Measurements from ENCODE around the gene HECA. TPM values are rescaled to one million over a fixed set of nuclear protein-coding genes. Genes with fewer than 3 reads are reported as not detected.

HECA gene
- total RNA-seq, 1 experiment from 2014 or later, result 4.2 TPM

DNA sequence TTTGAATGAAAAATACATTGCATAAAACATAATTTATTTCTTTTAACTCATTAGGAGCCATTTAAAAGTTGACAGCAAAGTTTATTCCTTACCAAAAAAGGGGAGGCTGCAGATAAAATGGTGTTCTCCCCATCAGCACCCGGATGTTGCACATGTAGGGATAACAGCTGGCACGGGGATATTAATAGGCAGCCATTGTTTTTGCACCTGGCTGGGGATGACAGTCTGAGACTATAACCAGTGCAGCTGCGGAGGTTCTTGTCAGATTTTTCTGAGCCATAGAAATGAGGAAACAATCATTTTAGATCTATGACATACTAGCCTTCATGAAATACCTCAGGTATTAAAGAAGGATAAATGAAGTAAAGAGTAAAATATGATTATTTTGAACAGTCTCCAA, 20.1 kb upstream of the HECA start:
- H3K9me3 ChIP-seq (ENCODE audit: low read length), result no peaks in the 10 kb centered on the region
- H3F3A ChIP-seq (ENCODE audit: low read length, unreplicated experiment), result no peaks in the 10 kb centered on the region
- H3K27me3 ChIP-seq (ENCODE audit: low read length), result no peaks in the 10 kb centered on the region
- no peak overlapping the region for H2AFZ ChIP-seq (ENCODE audit: low read length)
- no peak overlapping the region for H3K4me2 ChIP-seq (ENCODE audit: low read length)
- ChIA-PET CTCF (no interaction called here), POLR2A (ENCODE audit: unreplicated experiment) (no interaction called here)
- intact Hi-C loops (cut with micrococcal nuclease), result no loop called here
- no peak overlapping the region for H3K4me3 ChIP-seq (ENCODE audit: low read length)
- H3K79me2 ChIP-seq (ENCODE audit: low read length), result no peaks in the 10 kb centered on the region
- DNase-seq (no peak), ATAC-seq (no peak)
- no peak overlapping the region for H3K9ac ChIP-seq (ENCODE audit: low read length)
- H3K9me2 ChIP-seq (replicated peaks; ENCODE audit: low read length), result no peaks in the 10 kb centered on the region
- TF ChIP-seq EZH2phosphoT487 (IDR thresholded peaks at IDR 0.05; ENCODE audit: borderline replicate concordance, low read length) (no peak), CTCF (conservative IDR thresholded peaks at IDR 0.05; ENCODE audit: low read depth, low read length) (no peak), EZH2 (IDR thresholded peaks at IDR 0.05; ENCODE audit: low read length, unreplicated experiment) (no peak)
- no TSS peak for BruUV-seq (replicated peaks)
- H4K20me1 ChIP-seq (ENCODE audit: low read length), result no peaks in the 10 kb centered on the region
- no peaks in the 10 kb centered on the region for H3K4me1 ChIP-seq (ENCODE audit: insufficient read depth, low read length)
- no peak overlapping the region for H3K27ac ChIP-seq (ENCODE audit: low read length)
- H3K36me3 ChIP-seq (ENCODE audit: low read depth, low read length), result no peaks in the 10 kb centered on the region; the same call in 1 of the 2 replicates

- Histone ChIP-seq H3K4me1 (ENCODE audit: insufficient read depth, low read length) (no peaks in the 10 kb centered on the region), H3K9me2 (replicated peaks; ENCODE audit: low read length) (no peaks in the 10 kb centered on the region), H3K27me3 (ENCODE audit: low read length) (no peaks in the 10 kb centered on the region), H3K79me2 (ENCODE audit: low read length) (no peaks in the 10 kb centered on the region), H3K4me3 (ENCODE audit: low read length) (no peak overlapping the region), H4K20me1 (ENCODE audit: low read length) (no peaks in the 10 kb centered on the region), H3K27ac (ENCODE audit: low read length) (no peak overlapping the region), H3K36me3 (ENCODE audit: low read depth, low read length) (no peaks in the 10 kb centered on the region; the same call in 1 of the 2 replicates), H2AFZ (ENCODE audit: low read length) (no peak overlapping the region), H3K9me3 (ENCODE audit: low read length) (no peaks in the 10 kb centered on the region), H3K9ac (ENCODE audit: low read length) (no peak overlapping the region), H3F3A (ENCODE audit: low read length, unreplicated experiment) (no peaks in the 10 kb centered on the region), H3K4me2 (ENCODE audit: low read length) (no peak overlapping the region)
- intact Hi-C loops (cut with micrococcal nuclease), result no loop called here
- no TSS peak for BruUV-seq (replicated peaks)
- no peak for TF ChIP-seq CTCF (conservative IDR thresholded peaks at IDR 0.05; ENCODE audit: low read depth, low read length)
- TF ChIP-seq EZH2phosphoT487 (IDR thresholded peaks at IDR 0.05; ENCODE audit: borderline replicate concordance, low read length), result no peak
- TF ChIP-seq EZH2 (IDR thresholded peaks at IDR 0.05; ENCODE audit: low read length, unreplicated experiment), result no peak
- DNase-seq (no peak), ATAC-seq (no peak)
- POLR2A ChIA-PET (ENCODE audit: unreplicated experiment), result no interaction called here
- CTCF ChIA-PET, result interaction anchor here (0.6 kb wide), 1 partner anchor 443 kb away, joined by 3 read pairs; no protein-coding TSS in a partner anchor
Observed at GRCh38 chr6:139115989-139116758, 18.7 kb upstream of the HECA start.

GRCh38 chr6:139117734-139118133, 17.1 kb upstream of the HECA start:
- Histone ChIP-seq H3K27me3 (ENCODE audit: low read length) (no peaks in the 10 kb centered on the region), H3K9ac (ENCODE audit: low read length) (no peak overlapping the region), H3K27ac (ENCODE audit: low read length) (no peak overlapping the region), H3K9me3 (ENCODE audit: low read length) (no peaks in the 10 kb centered on the region), H2AFZ (ENCODE audit: low read length) (no peak overlapping the region), H3K4me2 (ENCODE audit: low read length) (no peak overlapping the region), H3K79me2 (ENCODE audit: low read length) (no peaks in the 10 kb centered on the region), H3K36me3 (ENCODE audit: low read depth, low read length) (no peaks in the 10 kb centered on the region; the same call in 1 of the 2 replicates), H3K9me2 (replicated peaks; ENCODE audit: low read length) (no peaks in the 10 kb centered on the region), H4K20me1 (ENCODE audit: low read length) (no peaks in the 10 kb centered on the region), H3K4me3 (ENCODE audit: low read length) (no peak overlapping the region), H3K4me1 (ENCODE audit: insufficient read depth, low read length) (no peaks in the 10 kb centered on the region), H3F3A (ENCODE audit: low read length, unreplicated experiment) (no peaks in the 10 kb centered on the region)
- BruUV-seq (replicated peaks), result no TSS peak
- no peak for ATAC-seq
- ChIA-PET CTCF (no interaction called here), POLR2A (ENCODE audit: unreplicated experiment) (no interaction called here)
- no peak for TF ChIP-seq EZH2 (IDR thresholded peaks at IDR 0.05; ENCODE audit: low read length, unreplicated experiment)
- no peak for TF ChIP-seq EZH2phosphoT487 (IDR thresholded peaks at IDR 0.05; ENCODE audit: borderline replicate concordance, low read length)
- no peak; the same call in 1 of the 2 replicates for TF ChIP-seq CTCF (conservative IDR thresholded peaks at IDR 0.05; ENCODE audit: low read depth, low read length)
- intact Hi-C loops (cut with micrococcal nuclease), result no loop called here
- no peak for DNase-seq

Measured in PC-3 (cell line).